SU-DHL-6 (cell line): ENCODE results near the gene LOXHD1.

Source experiments
- H2AFZ ChIP-seq: fragments of 200-600 bp; sonication (generic); 2 replicates; pipeline ENCODE4 v1.6.1; 2014; ENCODE audit warnings: low read depth, mild to moderate bottlenecking, moderate library complexity, mixed read lengths, antibody characterized with exemption, low read length; ENCODE audit not compliant: severe bottlenecking
- H3F3A ChIP-seq: fragments of 200-600 bp; shearing (Covaris generic); 2 replicates; pipeline ENCODE4 v1.6.0; 2016; ENCODE audit warnings: antibody characterized with exemption, mild to moderate bottlenecking; ENCODE audit not compliant: insufficient read depth
- H3K27ac ChIP-seq: fragments of 200-600 bp; sonication (generic); 2 replicates; pipeline ENCODE4 v1.5.1; 2016; ENCODE audit warnings: low read depth, mild to moderate bottlenecking, low read length, moderate library complexity, mixed read lengths
- H3K27me3 ChIP-seq: fragments of 200-600 bp; sonication (generic), shearing (Covaris generic); 2 replicates; pipeline ENCODE4 v1.6.0; 2014; ENCODE audit warnings: mild to moderate bottlenecking, low read length
- H3K36me3 ChIP-seq: fragments of 200-600 bp; sonication (generic); 2 replicates; pipeline ENCODE4 v1.6.1; 2014; ENCODE audit warnings: mild to moderate bottlenecking, low read length, mixed read lengths
- H3K4me2 ChIP-seq: fragments of 300-600, 200-600 bp; shearing (Covaris generic), sonication (generic); 2 replicates; pipeline ENCODE4 v1.6.0; 2014; ENCODE audit warnings: low read length, low read depth, mild to moderate bottlenecking; ENCODE audit not compliant: poor library complexity, severe bottlenecking
- H3K4me3 ChIP-seq: fragments of 200-600 bp; sonication (generic); 2 replicates; pipeline ENCODE4 v1.5.1; 2014; ENCODE audit warnings: antibody characterized with exemption, low read length, mild to moderate bottlenecking, mixed read lengths; ENCODE audit not compliant: insufficient read depth, poor library complexity, severe bottlenecking
- H3K79me2 ChIP-seq: fragments of 200-600 bp; sonication (generic); 2 replicates; pipeline ENCODE4 v1.6.1; 2014; ENCODE audit warnings: mild to moderate bottlenecking, low read length, moderate library complexity; ENCODE audit not compliant: insufficient read depth
- H3K9ac ChIP-seq: fragments of 200-600 bp; sonication (generic); 2 replicates; pipeline ENCODE4 v1.7.0; 2014; ENCODE audit warnings: mild to moderate bottlenecking, low read length
- H3K9me2 ChIP-seq: fragments of 200-600 bp; sonication (generic); replicated peaks from 2 replicates; pipeline ENCODE4 v1.6.1; 2014; ENCODE audit warnings: low read length; ENCODE audit not compliant: insufficient read depth
- H3K9me3 ChIP-seq: fragments of 200-600 bp; sonication (generic); 2 replicates; pipeline ENCODE4 v1.6.1; 2014; ENCODE audit warnings: low read length, mixed read lengths; ENCODE audit not compliant: insufficient read depth
- H4K20me1 ChIP-seq: fragments of 200-600 bp; sonication (generic); 2 replicates; pipeline ENCODE4 v1.6.1; 2014; ENCODE audit warnings: low read depth, mild to moderate bottlenecking, antibody characterized with exemption, low read length, moderate library complexity, mixed read lengths
- CTCF ChIP-seq: fragments of 200-600 bp; sonication (generic); IDR thresholded peaks from one replicate; pipeline ENCODE4 v1.5.1; 2017; ENCODE audit warnings: antibody characterized with exemption, mild to moderate bottlenecking, low read length, moderate library complexity; ENCODE audit not compliant: insufficient read depth, poor library complexity, severe bottlenecking
- EZH2phosphoT487 ChIP-seq: fragments of 200-600 bp; sonication (generic), shearing (Covaris generic); conservative IDR thresholded peaks from 2 replicates; pipeline ENCODE4 v1.6.1; 2018; ENCODE audit warnings: mild to moderate bottlenecking, antibody characterized with exemption, low read length, moderate library complexity, mixed read lengths

The LOXHD1 gene

GRCh38 chr18:46704189-46704588 is 47.2 kb upstream of the LOXHD1 start:
- no peak overlapping the region for H3K4me3 ChIP-seq
- H3K9ac ChIP-seq, result no peak overlapping the region
- H3F3A ChIP-seq, result no peaks in the 10 kb centered on the region
- H3K36me3 ChIP-seq, result no peaks in the 10 kb centered on the region
- TF ChIP-seq CTCF (no peak), EZH2phosphoT487 (no peak)
- H3K4me2 ChIP-seq, result no peak overlapping the region
- H3K9me2 ChIP-seq, result no peaks in the 10 kb centered on the region
- no peaks in the 10 kb centered on the region for H4K20me1 ChIP-seq
- H3K27ac ChIP-seq, result no peak overlapping the region
- H3K9me3 ChIP-seq, result no peaks in the 10 kb centered on the region
- no peaks in the 10 kb centered on the region for H3K27me3 ChIP-seq
- no peak overlapping the region for H2AFZ ChIP-seq
- H3K79me2 ChIP-seq, result no peaks in the 10 kb centered on the region

- Histone ChIP-seq H3K4me3 (no peak overlapping the region), H3K36me3 (no peaks in the 10 kb centered on the region), H3K27me3 (no peaks in the 10 kb centered on the region), H2AFZ (no peak overlapping the region), H3K9me3 (no peaks in the 10 kb centered on the region), H3K27ac (no peak overlapping the region), H3K79me2 (no peaks in the 10 kb centered on the region), H3K9ac (no peak overlapping the region), H3K9me2 (no peaks in the 10 kb centered on the region), H3F3A (no peaks in the 10 kb centered on the region), H3K4me2 (no peak overlapping the region), H4K20me1 (no peaks in the 10 kb centered on the region)
- no peak for TF ChIP-seq EZH2phosphoT487
Observed at GRCh38 chr18:46702471-46702870, 45.5 kb upstream of the LOXHD1 start.

DNA sequence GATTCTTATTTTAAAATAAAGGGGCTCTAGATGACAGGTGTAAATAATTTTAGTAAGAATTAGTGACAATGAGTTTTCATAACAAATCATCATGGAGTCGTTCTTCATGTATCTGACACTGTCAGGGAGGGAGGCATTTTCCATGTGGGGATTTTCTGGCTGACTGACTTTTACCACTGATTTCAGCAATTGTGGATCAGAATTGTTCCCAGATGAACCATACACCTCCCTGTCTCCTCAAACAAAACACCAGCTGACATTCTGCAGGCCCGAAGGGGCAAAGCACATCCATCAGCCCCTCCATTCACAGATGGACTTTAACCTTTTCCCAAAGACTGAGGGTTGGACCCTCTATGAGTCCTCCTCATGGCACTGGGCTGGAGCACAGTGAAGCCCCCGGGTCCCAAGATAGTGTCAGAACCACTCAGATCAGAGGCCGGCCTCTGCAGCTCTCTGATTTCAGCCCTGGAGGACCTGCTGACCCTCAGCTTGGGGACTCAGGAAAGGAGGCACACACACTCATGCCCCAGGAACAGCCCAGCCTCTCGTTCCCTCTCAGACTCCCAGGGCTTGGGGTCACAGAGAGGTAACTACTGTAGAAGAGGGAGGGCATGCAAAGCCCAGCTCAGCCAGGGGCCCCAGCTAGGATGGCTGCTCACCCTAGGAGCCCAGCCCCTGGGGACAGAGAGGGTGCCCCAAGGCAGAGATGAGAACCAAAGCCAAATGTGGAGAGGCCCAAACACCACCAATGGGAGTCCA is 43.2 kb upstream of the LOXHD1 start:
- no peak overlapping the region for H3K4me3 ChIP-seq
- H4K20me1 ChIP-seq, result no peaks in the 10 kb centered on the region
- no peaks in the 10 kb centered on the region for H3K9me3 ChIP-seq
- H2AFZ ChIP-seq, result no peak overlapping the region
- no peak overlapping the region for H3K9ac ChIP-seq
- no peaks in the 10 kb centered on the region for H3F3A ChIP-seq
- TF ChIP-seq CTCF (no peak), EZH2phosphoT487 (no peak)
- no peaks in the 10 kb centered on the region for H3K27me3 ChIP-seq
- no peak overlapping the region for H3K27ac ChIP-seq
- H3K4me2 ChIP-seq, result no peak overlapping the region
- no peaks in the 10 kb centered on the region for H3K9me2 ChIP-seq
- H3K36me3 ChIP-seq, result no peaks in the 10 kb centered on the region
- H3K79me2 ChIP-seq, result no peaks in the 10 kb centered on the region

GRCh38 chr18:46696702-46697101 is 39.7 kb upstream of the LOXHD1 start:
- no peaks in the 10 kb centered on the region for H4K20me1 ChIP-seq
- no peak overlapping the region for H3K4me2 ChIP-seq
- no peaks in the 10 kb centered on the region for H3F3A ChIP-seq

More at GRCh38 chr18:46696702-46697101, 39.7 kb upstream of the LOXHD1 start:
- TF ChIP-seq CTCF, result no peak
- Histone ChIP-seq H3K9ac (no peak overlapping the region), H3K79me2 (no peaks in the 10 kb centered on the region), H3K4me3 (no peak overlapping the region), H3K9me2 (no peaks in the 10 kb centered on the region), H3K9me3 (no peaks in the 10 kb centered on the region), H3K27me3 (no peaks in the 10 kb centered on the region), H3K36me3 (no peaks in the 10 kb centered on the region), H3K27ac (no peak overlapping the region), H2AFZ (no peak overlapping the region)
